ENCODE results near the gene ZNF318.

- TF ChIP-seq CTCF (IDR thresholded peaks at IDR 0.05), result peak in 11 of 12 donors; percentile 9 to 61 (median 44)
- TF ChIP-seq POLR2A (IDR thresholded peaks at IDR 0.05), result no peak
Observed at GRCh38 chr6:43355862-43356590, 13.4 kb downstream of the ZNF318 start.

Measured in heart left ventricle (tissue), 13 donors.